H1 (cell line): Measurements from ENCODE around the gene ATP5PB. TPM values are rescaled to one million over a fixed set of nuclear protein-coding genes. Genes with fewer than 3 reads are reported as not detected.

Experiments used
- CTCF ChIA-PET: fragments of 300-600 bp; sonication (Branson Sonifier 250); formaldehyde crosslinking; loops from one replicate; lab custom pipeline; 2021; ENCODE audit not compliant: partially characterized antibody; lab: Charles Lee
- POLR2A ChIA-PET: fragments of 300-600 bp; sonication (Branson Sonifier 250); formaldehyde crosslinking; loops from one replicate; lab custom pipeline; 2021; ENCODE audit warnings: inconsistent platforms; ENCODE audit not compliant: partially characterized antibody; lab: Charles Lee
- DNase-seq, 2 experiments: peaks; one replicate each; pipeline versions ENCODE4 v3.0.0 to v3.0.0-alpha.2; 2010 to 2022; ENCODE audit warnings: low spot score in 2 of 2, low read depth in 1 of 2, mixed read lengths in 1 of 2
- FAIRE-seq: peaks from 2 replicates; lab custom pipeline; 2011; peaks lifted over from hg19 to GRCh38; lab: Jason Lieb, UNC
- H2AFZ ChIP-seq: 2 replicates; pipeline ENCODE4 v1.8.1; 2012; ENCODE audit warnings: low read length, inconsistent platforms
- H2AK5ac ChIP-seq: 2 replicates; pipeline ENCODE4 v1.6.1; 2013; ENCODE audit warnings: low read depth, low read length
- H2BK120ac ChIP-seq: replicated peaks from 2 replicates; pipeline ENCODE3; 2013; ENCODE audit warnings: low read depth, low read length, inconsistent platforms
- H2BK12ac ChIP-seq: 2 replicates; pipeline ENCODE4 v1.6.1; 2013; ENCODE audit warnings: low read depth, low read length
- H2BK15ac ChIP-seq: 2 replicates; pipeline ENCODE4 v1.6.1; 2013; ENCODE audit warnings: low read length
- H2BK20ac ChIP-seq: 2 replicates; pipeline ENCODE4 v1.6.1; 2013; ENCODE audit warnings: low read length
- H2BK5ac ChIP-seq: 2 replicates; pipeline ENCODE4 v1.6.1; 2013; ENCODE audit warnings: low read depth, low read length
- H3K14ac ChIP-seq: 2 replicates; pipeline ENCODE4 v1.6.1; 2013; ENCODE audit warnings: inconsistent platforms; ENCODE audit not compliant: insufficient read length
- H3K18ac ChIP-seq: 2 replicates; pipeline ENCODE4 v1.6.1; 2013; ENCODE audit warnings: low read length; ENCODE audit errors: extremely low read depth
- H3K23ac ChIP-seq: 2 replicates; pipeline ENCODE4 v1.6.1; 2013; ENCODE audit warnings: inconsistent platforms; ENCODE audit not compliant: insufficient read length
- H3K23me2 ChIP-seq: 2 replicates; pipeline ENCODE4 v1.6.1; 2013; ENCODE audit warnings: low read depth, low read length
- H3K27ac ChIP-seq: 2 replicates; pipeline ENCODE4 v1.6.1; 2011; ENCODE audit warnings: low read depth, low read length, inconsistent platforms
- H3K27me3 ChIP-seq, 4 experiments: replicated peaks in 1 of 4; 1 replicate in 1 of 4; 2 replicates in 3 of 4; pipeline versions ENCODE4 v1.6.1 to v1.8.1; 2011 to 2013; ENCODE audit warnings: low read length in 3 of 4, mild to moderate bottlenecking in 3 of 4, inconsistent platforms in 2 of 4, mixed read lengths in 2 of 4, moderate library complexity in 1 of 4; ENCODE audit not compliant: control insufficient read depth in 3 of 4, insufficient read depth in 3 of 4; ENCODE audit errors: extremely low read depth in 1 of 4
- H3K36me3 ChIP-seq, 4 experiments: 2 replicates each; pipeline versions ENCODE4 v1.6.1 to v1.8.1; 2011 to 2013; ENCODE audit warnings: mild to moderate bottlenecking in 4 of 4, low read length in 3 of 4, moderate library complexity in 2 of 4, control low read depth in 1 of 4, inconsistent platforms in 1 of 4; ENCODE audit not compliant: insufficient read depth in 4 of 4, control insufficient read depth in 2 of 4
- H3K4ac ChIP-seq: replicated peaks from 2 replicates; pipeline ENCODE3; 2013; ENCODE audit warnings: low read length, low read depth, mixed read lengths, inconsistent platforms; ENCODE audit not compliant: insufficient read length
- H3K4me1 ChIP-seq, 4 experiments: replicated peaks in 1 of 4; 1 replicate in 1 of 4; 2 replicates in 3 of 4; pipeline versions ENCODE4 v1.6.1 to v1.8.1; 2011 to 2013; ENCODE audit warnings: low read length in 3 of 4, inconsistent platforms in 2 of 4, mixed read lengths in 1 of 4; ENCODE audit not compliant: insufficient read depth in 4 of 4, control insufficient read depth in 3 of 4
- H3K4me2 ChIP-seq, 2 experiments: 2 replicates each; pipeline versions ENCODE4 v1.6.1 to v1.8.1; 2011 to 2013; ENCODE audit warnings: low read depth in 2 of 2, low read length in 2 of 2, control low read depth in 1 of 2, inconsistent platforms in 1 of 2, mild to moderate bottlenecking in 1 of 2; ENCODE audit not compliant: insufficient read depth in 1 of 2
- H3K4me3 ChIP-seq, 4 experiments: fragments of 200-600, 300-600 bp in 1 of 4; sonication (generic), shearing (Covaris generic), sonication (Bioruptor Twin) in 1 of 4; 2 replicates each; pipeline versions ENCODE4 v1.5.1 to v1.8.1; 2011 to 2016; ENCODE audit warnings: low read length in 4 of 4, low read depth in 3 of 4, control low read depth in 2 of 4, inconsistent platforms in 2 of 4, mild to moderate bottlenecking in 2 of 4, mixed read lengths in 1 of 4, moderate library complexity in 1 of 4; ENCODE audit not compliant: insufficient read depth in 2 of 4; ENCODE audit errors: extremely low read depth in 1 of 4
- H3K56ac ChIP-seq: replicated peaks from 2 replicates; pipeline ENCODE3; 2013; ENCODE audit warnings: low read depth, mild to moderate bottlenecking, mixed read lengths, low read length, inconsistent platforms; ENCODE audit not compliant: insufficient read length
- H3K79me1 ChIP-seq: 2 replicates; pipeline ENCODE4 v1.6.1; 2013; ENCODE audit warnings: low read depth, low read length, control low read depth
- H3K79me2 ChIP-seq, 2 experiments: 2 replicates each; pipeline versions ENCODE4 v1.6.1 to v1.8.1; 2012 to 2013; ENCODE audit warnings: low read length in 2 of 2, mild to moderate bottlenecking in 2 of 2, inconsistent platforms in 1 of 2; ENCODE audit not compliant: insufficient read depth in 2 of 2, control insufficient read depth in 1 of 2
- H3K9ac ChIP-seq, 4 experiments: replicated peaks in 1 of 4; 1 replicate in 1 of 4; 2 replicates in 3 of 4; pipeline versions ENCODE4 v1.6.1 to v1.8.1; 2011 to 2013; ENCODE audit warnings: low read depth in 3 of 4, low read length in 3 of 4, control low read depth in 2 of 4, mild to moderate bottlenecking in 2 of 4, moderate library complexity in 2 of 4, inconsistent platforms in 1 of 4; ENCODE audit errors: extremely low read depth in 1 of 4
- H3K9me3 ChIP-seq, 2 experiments: 2 replicates each; pipeline versions ENCODE4 v1.6.1 to v1.8.1; 2012 to 2013; ENCODE audit warnings: mild to moderate bottlenecking in 2 of 2, moderate library complexity in 2 of 2, control low read depth in 1 of 2, inconsistent platforms in 1 of 2, low read depth in 1 of 2, low read length in 1 of 2, mixed read lengths in 1 of 2; ENCODE audit not compliant: insufficient read depth in 2 of 2
- H4K20me1 ChIP-seq, 2 experiments: replicated peaks in 1 of 2; 2 replicates each; pipeline versions ENCODE3 to v1.8.1; 2011 to 2013; ENCODE audit warnings: inconsistent platforms in 2 of 2, low read length in 2 of 2, mild to moderate bottlenecking in 1 of 2; ENCODE audit not compliant: insufficient read depth in 2 of 2, control insufficient read depth in 1 of 2
- H4K5ac ChIP-seq: 2 replicates; pipeline ENCODE4 v1.6.1; 2013; ENCODE audit warnings: low read length, low read depth, mixed read lengths, inconsistent platforms; ENCODE audit not compliant: insufficient read length
- H4K8ac ChIP-seq: 2 replicates; pipeline ENCODE4 v1.8.0; 2013; ENCODE audit warnings: mild to moderate bottlenecking, moderate library complexity, low read length, inconsistent platforms; ENCODE audit not compliant: insufficient read depth; ENCODE audit errors: extremely low read depth
- H4K91ac ChIP-seq: replicated peaks from 2 replicates; pipeline ENCODE3; 2013; ENCODE audit warnings: low read length, mixed read lengths, inconsistent platforms; ENCODE audit not compliant: insufficient read length
- BACH1 ChIP-seq: IDR thresholded peaks from 2 replicates; pipeline ENCODE4 v1.6.1; 2012; ENCODE audit warnings: low read length, improper control_type of control experiment
- BCL11A ChIP-seq, 2 experiments: IDR thresholded peaks; one replicate each; pipeline ENCODE4 v1.6.1; 2011; ENCODE audit warnings: low read depth in 2 of 2, low read length in 2 of 2, mild to moderate bottlenecking in 2 of 2
- CHD2 ChIP-seq: IDR thresholded peaks from 2 replicates; pipeline ENCODE4 v1.6.1; 2012; ENCODE audit warnings: low read length, improper control_type of control experiment
- EGR1 ChIP-seq: IDR thresholded peaks from 2 replicates; pipeline ENCODE4 v1.6.1; 2011; ENCODE audit warnings: low read depth, low read length, borderline replicate concordance
- JUND ChIP-seq: IDR thresholded peaks from 2 replicates; pipeline ENCODE4 v1.6.1; 2011; ENCODE audit warnings: mild to moderate bottlenecking, improper control_type of control experiment, low read length
- POLR2A ChIP-seq, 2 experiments: IDR thresholded peaks; 1 replicate in 1 of 2; 2 replicates in 1 of 2; pipeline ENCODE4 v1.6.1; 2011; ENCODE audit warnings: low read depth in 2 of 2, low read length in 2 of 2, mild to moderate bottlenecking in 2 of 2; ENCODE audit errors: control extremely low read depth in 1 of 2
- POU5F1 ChIP-seq: IDR thresholded peaks from 2 replicates; pipeline ENCODE4 v1.6.1; 2011; ENCODE audit warnings: low read depth, mild to moderate bottlenecking, low read length, moderate library complexity
- RAD21 ChIP-seq, 2 experiments: IDR thresholded peaks in 1 of 2; conservative IDR thresholded peaks in 1 of 2; 2 replicates each; pipeline ENCODE4 v1.6.1; 2011; ENCODE audit warnings: low read depth in 2 of 2, low read length in 2 of 2, improper control_type of control experiment in 1 of 2, inconsistent platforms in 1 of 2, mild to moderate bottlenecking in 1 of 2, moderate library complexity in 1 of 2
- RFX5 ChIP-seq: IDR thresholded peaks from 2 replicates; pipeline ENCODE4 v1.6.1; 2011; ENCODE audit warnings: low read depth, low read length, improper control_type of control experiment, borderline replicate concordance
- SAP30 ChIP-seq: fragments of 300-600 bp; sonication (generic); IDR thresholded peaks from 2 replicates; pipeline ENCODE4 v1.7.1; 2012; ENCODE audit warnings: low read length, moderate library complexity, mild to moderate bottlenecking, inconsistent platforms; ENCODE audit not compliant: insufficient read depth, insufficient replicate concordance
- SIX5 ChIP-seq: IDR thresholded peaks from 2 replicates; pipeline ENCODE4 v1.6.1; 2011; ENCODE audit warnings: mild to moderate bottlenecking, low read depth, low read length
- SRF ChIP-seq: IDR thresholded peaks from 2 replicates; pipeline ENCODE4 v1.6.1; 2011; ENCODE audit warnings: mild to moderate bottlenecking, low read depth, low read length, moderate library complexity
- WGBS, 2 experiments: shearing (Covaris generic) in 1 of 2; methylation state at CpG; one replicate each; pipeline versions ENCODE4 v1.1.6 to v1.1.7; 2013 to 2015; ENCODE audit warnings: low lambda C conversion rate in 2 of 2, mixed read lengths in 2 of 2, inconsistent platforms in 1 of 2, low coverage in 1 of 2, missing lambda C conversion rate in 1 of 2; ENCODE audit not compliant: insufficient replicate concordance in 2 of 2, insufficient coverage in 1 of 2, insufficient read length in 1 of 2; ENCODE audit errors: extremely low coverage in 1 of 2, missing lambda C conversion rate in 1 of 2; 5-methylcytosine and 5-hydroxymethylcytosine counted together
- polyA plus RNA-seq, 7 experiments: library from polyadenylated mRNA; depleted of rRNA in 3 of 7; stranded (reverse) in 5 of 7; unstranded in 2 of 7; fragments of >200 nt in 5 of 7; fragments of 200-250 nt in 2 of 7; gene quantifications; 1 replicate in 5 of 7; 2 replicates in 1 of 7; 4 replicates in 1 of 7; pipeline versions ENCODE4 v1.2.1 to v1.2.3, GENCODE V29; 2011 to 2013; ENCODE audit warnings: missing spikeins in 2 of 7, mixed read lengths in 2 of 7
- total RNA-seq: library from RNA; stranded (reverse); fragmentation: NEBNext Ultra II Directional; extraction: Animal tissue kit (Norgen Biotek cat#: 25700); gene quantifications from 2 replicates; pipeline ENCODE4 v1.2.1, GENCODE V29; 2021
- TF ChIP-seq, protein P1 (sequence below), 3 experiments: IDR thresholded peaks; 1 replicate in 2 of 3; 2 replicates in 1 of 3; pipeline versions ENCODE4 v1.5.1 to v1.6.1; 2011; ENCODE audit warnings: low read length in 3 of 3, mild to moderate bottlenecking in 3 of 3, inconsistent platforms in 2 of 3, low read depth in 1 of 3, moderate library complexity in 1 of 3; ENCODE audit not compliant: insufficient read depth in 1 of 3; ENCODE audit errors: control extremely low read depth in 1 of 3

ATP5PB gene
- total and polyA plus RNA-seq, 2 of the 8 experiments (the other 6 are each of a cell fraction or from before 2014, with no cell fraction given), result 232 to 262 TPM

DNA sequence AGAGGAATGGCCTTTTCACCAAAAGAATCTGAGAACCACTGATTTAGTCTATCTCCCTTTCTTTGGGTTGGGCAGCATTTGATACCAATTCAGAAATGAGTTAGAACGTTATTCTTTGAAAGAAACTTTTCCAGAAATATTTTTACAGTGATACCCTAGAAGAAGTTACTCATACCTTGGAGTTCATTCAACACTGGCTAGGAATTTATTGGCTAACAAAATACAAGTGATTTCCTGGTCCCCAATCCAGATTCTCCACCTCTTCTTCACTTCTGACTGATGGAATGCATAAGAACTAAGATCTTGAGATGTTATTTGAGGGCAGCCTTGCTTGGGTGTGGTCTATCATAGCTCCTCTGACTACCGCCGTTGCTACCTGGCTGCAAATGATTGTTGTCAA, 33.9 kb downstream of the ATP5PB start:
- Histone ChIP-seq H3K23me2 (no peaks in the 10 kb centered on the region), H4K8ac (no peak overlapping the region), H2BK15ac (no peak overlapping the region), H3K9me3 (no peaks in the 10 kb centered on the region), H2BK5ac (no peak overlapping the region), H3K56ac (no peak overlapping the region), H3K79me2 (no peaks in the 10 kb centered on the region), H2AFZ (no peak overlapping the region), H3K4me3 (no peak overlapping the region), H3K4me2 (no peak overlapping the region), H2BK20ac (no peak overlapping the region), H3K23ac (no peak overlapping the region), H3K4ac (no peak overlapping the region), H2BK120ac (no peak overlapping the region), H4K91ac (no peak overlapping the region), H3K9ac (no peak overlapping the region), H3K14ac (no peak overlapping the region), H3K27me3 (no peaks in the 10 kb centered on the region), H3K79me1 (no peaks in the 10 kb centered on the region), H2BK12ac (no peak overlapping the region), H3K18ac (no peak overlapping the region), H3K27ac (no peak overlapping the region), H2AK5ac (no peak overlapping the region), H4K20me1 (no peaks in the 10 kb centered on the region), H3K36me3 (no peaks in the 10 kb centered on the region), H4K5ac (no peak overlapping the region), H3K4me1 (no peaks in the 10 kb centered on the region)
- FAIRE-seq (no peak), DNase-seq (no peak)
- ChIA-PET CTCF (interaction anchor here (1.0 to 3.7 kb wide), 4 partner anchors 12 to 272 kb away, joined by 3 to 30 read pairs (median 20); partner anchors contain the start of gene DDX20), POLR2A (no interaction called here)
- 71% methylated on average over 3 of the region's 3 CpGs; no CpG with 5 or more reads in 1 of the 2 experiments for WGBS, 2 experiments
- TF ChIP-seq BACH1 (no peak), CHD2 (no peak), POU5F1 (no peak), EGR1 (no peak), JUND (no peak), SAP30 (no peak), BCL11A (IDR thresholded peaks at IDR 0.05; ENCODE audit: low read depth in 2 of 2, low read length in 2 of 2) (no peak), SRF (no peak), RFX5 (no peak), POLR2A (IDR thresholded peaks at IDR 0.05; ENCODE audit: control extremely low read depth in 1 of 2, low read depth in 2 of 2, low read length in 2 of 2) (no peak), RAD21 (IDR thresholded peaks at IDR 0.05 in 1 of 2, conservative IDR thresholded peaks at IDR 0.05 in 1 of 2; ENCODE audit: low read depth in 2 of 2, low read length in 2 of 2) (no peak), SIX5 (no peak)
- TF ChIP-seq, protein P1, sequence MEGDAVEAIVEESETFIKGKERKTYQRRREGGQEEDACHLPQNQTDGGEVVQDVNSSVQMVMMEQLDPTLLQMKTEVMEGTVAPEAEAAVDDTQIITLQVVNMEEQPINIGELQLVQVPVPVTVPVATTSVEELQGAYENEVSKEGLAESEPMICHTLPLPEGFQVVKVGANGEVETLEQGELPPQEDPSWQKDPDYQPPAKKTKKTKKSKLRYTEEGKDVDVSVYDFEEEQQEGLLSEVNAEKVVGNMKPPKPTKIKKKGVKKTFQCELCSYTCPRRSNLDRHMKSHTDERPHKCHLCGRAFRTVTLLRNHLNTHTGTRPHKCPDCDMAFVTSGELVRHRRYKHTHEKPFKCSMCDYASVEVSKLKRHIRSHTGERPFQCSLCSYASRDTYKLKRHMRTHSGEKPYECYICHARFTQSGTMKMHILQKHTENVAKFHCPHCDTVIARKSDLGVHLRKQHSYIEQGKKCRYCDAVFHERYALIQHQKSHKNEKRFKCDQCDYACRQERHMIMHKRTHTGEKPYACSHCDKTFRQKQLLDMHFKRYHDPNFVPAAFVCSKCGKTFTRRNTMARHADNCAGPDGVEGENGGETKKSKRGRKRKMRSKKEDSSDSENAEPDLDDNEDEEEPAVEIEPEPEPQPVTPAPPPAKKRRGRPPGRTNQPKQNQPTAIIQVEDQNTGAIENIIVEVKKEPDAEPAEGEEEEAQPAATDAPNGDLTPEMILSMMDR (IDR thresholded peaks at IDR 0.05; ENCODE audit: control extremely low read depth in 1 of 3, insufficient read depth in 1 of 3, low read depth in 1 of 3, low read length in 3 of 3), result no peak
